Measurements from ENCODE around the gene ABCG5.

GRCh38 chr2:43794956-43795355 lies 43.7 kb downstream of the ABCG5 start:
- TF ChIP-seq CTCF (conservative IDR thresholded peaks at IDR 0.05; ENCODE audit: low read length), result no peak
- TF ChIP-seq EZH2phosphoT487 (IDR thresholded peaks at IDR 0.05; ENCODE audit: borderline replicate concordance), result no peak
